Endothelial cell of umbilical vein (primary cell): ENCODE results near the gene GTF3C5. TPM values are rescaled to one million over a fixed set of nuclear protein-coding genes. Genes with fewer than 3 reads are reported as not detected.

Source experiments
- BruUV-seq: library from RNA; stranded (reverse); fragments of 400-500 nt; replicated peaks from 2 replicates; lab custom pipeline; 2021; lab: Mats Ljungman, UMichigan
- CTCF ChIA-PET: fragments of 300-600, 350-600 bp; sonication (Branson Sonifier 250); formaldehyde crosslinking; loops from one replicate; lab custom pipeline; 2021; ENCODE audit warnings: antibody characterized with exemption, inconsistent platforms; lab: Charles Lee
- POLR2A ChIA-PET: fragments of 300-600, 350-600 bp; sonication (Branson Sonifier 250); formaldehyde crosslinking; loops from one replicate; lab custom pipeline; 2021; ENCODE audit warnings: antibody characterized with exemption, inconsistent platforms; lab: Charles Lee
- DNase-seq: peaks from one replicate; pipeline ENCODE4 v3.0.0-alpha.2; 2011; ENCODE audit warnings: low read depth, low spot score
- FAIRE-seq: peaks from 2 replicates; lab custom pipeline; 2011; peaks lifted over from hg19 to GRCh38; lab: Jason Lieb, UNC
- H2AFZ ChIP-seq: 2 replicates; pipeline ENCODE4 v1.6.0; 2012; ENCODE audit warnings: low read depth, low read length, control low read depth, inconsistent platforms
- H3K27ac ChIP-seq: 2 replicates; pipeline ENCODE4 v1.5.1; 2011; ENCODE audit warnings: low read depth, mild to moderate bottlenecking, control low read depth, low read length, moderate library complexity; ENCODE audit not compliant: insufficient read depth
- H3K27me3 ChIP-seq, 2 experiments: 2 replicates each; pipeline versions ENCODE4 v1.6.0 to v1.6.1; 2011; ENCODE audit warnings: low read length in 2 of 2, mixed read lengths in 1 of 2; ENCODE audit not compliant: control insufficient read depth in 2 of 2, insufficient read depth in 2 of 2
- H3K36me3 ChIP-seq, 2 experiments: 2 replicates in 1 of 2; 3 replicates in 1 of 2; pipeline ENCODE4 v1.5.1; 2011; ENCODE audit warnings: low read length in 2 of 2, mild to moderate bottlenecking in 1 of 2, moderate library complexity in 1 of 2; ENCODE audit not compliant: control insufficient read depth in 2 of 2, insufficient read depth in 2 of 2; ENCODE audit errors: extremely low read depth in 1 of 2
- H3K4me1 ChIP-seq: 3 replicates; pipeline ENCODE4 v1.5.1; 2011; ENCODE audit warnings: mild to moderate bottlenecking, low read length; ENCODE audit not compliant: control insufficient read depth, insufficient read depth; ENCODE audit errors: extremely low read depth
- H3K4me2 ChIP-seq: 2 replicates; pipeline ENCODE4 v1.6.1; 2011; ENCODE audit warnings: low read length, control low read depth, mixed read lengths; ENCODE audit not compliant: insufficient read depth
- H3K4me3 ChIP-seq, 3 experiments: fragments of 200-600 bp in 1 of 3; sonication (generic), shearing (Covaris generic) in 1 of 3; replicated peaks in 1 of 3; 2 replicates each; pipeline ENCODE4 v1.5.1; 2011 to 2016; ENCODE audit warnings: control low read depth in 3 of 3, low read length in 3 of 3, mild to moderate bottlenecking in 2 of 3, inconsistent platforms in 1 of 3, low read depth in 1 of 3, moderate library complexity in 1 of 3; ENCODE audit not compliant: insufficient read depth in 1 of 3
- H3K79me2 ChIP-seq: 2 replicates; pipeline ENCODE4 v1.6.0; 2012; ENCODE audit warnings: low read length, inconsistent platforms; ENCODE audit not compliant: control insufficient read depth, insufficient read depth
- H3K9ac ChIP-seq: replicated peaks from 2 replicates; pipeline ENCODE3; 2011; ENCODE audit warnings: low read length, control low read depth; ENCODE audit not compliant: insufficient read depth; ENCODE audit errors: extremely low read depth
- H3K9me1 ChIP-seq: replicated peaks from 3 replicates; pipeline ENCODE4 v1.6.0; 2011; ENCODE audit warnings: mild to moderate bottlenecking, low read length; ENCODE audit not compliant: control insufficient read depth, insufficient read depth; ENCODE audit errors: extremely low read depth
- H3K9me3 ChIP-seq: replicated peaks from 2 replicates; pipeline ENCODE4 v1.5.1; 2012; ENCODE audit warnings: low read length, inconsistent platforms; ENCODE audit not compliant: control insufficient read depth, insufficient read depth
- H4K20me1 ChIP-seq: replicated peaks from 2 replicates; pipeline ENCODE3; 2011; ENCODE audit warnings: mild to moderate bottlenecking, low read length; ENCODE audit not compliant: control insufficient read depth, insufficient read depth; ENCODE audit errors: extremely low read depth
- EZH2 ChIP-seq: IDR thresholded peaks from 2 replicates; pipeline ENCODE4 v1.6.1; 2012; ENCODE audit warnings: borderline replicate concordance, low read depth, mild to moderate bottlenecking, moderate library complexity, low read length, inconsistent platforms; ENCODE audit not compliant: severe bottlenecking
- FOS ChIP-seq: IDR thresholded peaks from 2 replicates; pipeline ENCODE4 v1.6.1; 2011; ENCODE audit warnings: mild to moderate bottlenecking, low read length, moderate library complexity, borderline replicate concordance; ENCODE audit not compliant: insufficient read depth
- GATA2 ChIP-seq: IDR thresholded peaks from 2 replicates; pipeline ENCODE4 v1.7.0; 2011; ENCODE audit warnings: low read depth, mild to moderate bottlenecking, moderate library complexity, mixed read lengths, low read length; ENCODE audit not compliant: insufficient read length, insufficient read depth
- JUN ChIP-seq: IDR thresholded peaks from 2 replicates; pipeline ENCODE4 v1.6.1; 2011; ENCODE audit warnings: borderline replicate concordance, low read depth; ENCODE audit not compliant: insufficient read length, insufficient read depth
- MYC ChIP-seq: IDR thresholded peaks from one replicate; pipeline ENCODE4 v1.6.1; 2011; ENCODE audit warnings: mild to moderate bottlenecking, low read depth, low read length
- POLR2A ChIP-seq: IDR thresholded peaks from 2 replicates; pipeline ENCODE4 v1.6.1; 2012; ENCODE audit warnings: low read depth, mild to moderate bottlenecking, control low read depth, low read length
- POLR2AphosphoS5 ChIP-seq: IDR thresholded peaks from 2 replicates; pipeline ENCODE4 v1.6.1; 2012; ENCODE audit warnings: low read depth, mild to moderate bottlenecking, control low read depth, low read length, moderate library complexity; ENCODE audit not compliant: insufficient read depth
- dilution Hi-C: fragments of 300-500 bp; cut with MboI; formaldehyde crosslinking; loops from one replicate; pipeline ENCODE4 v1.15.0; 2019; ENCODE audit warnings: low sequenced_read_pairs; ENCODE audit not compliant: extremely low pct_ligation_motif_present
- intact Hi-C: fragments of 100-400 bp; cut with micrococcal nuclease; formaldehyde crosslinking; loops from one replicate; pipeline ENCODE4 v1.10.0; 2022
- polyA plus RNA-seq, 4 experiments: library from polyadenylated mRNA; depleted of rRNA in 3 of 4; stranded (reverse) in 3 of 4; unstranded in 1 of 4; fragments of >200 nt; gene quantifications; 2 replicates each; pipeline versions ENCODE4 v1.2.1 to v1.2.3, GENCODE V29; 2011 to 2012; ENCODE audit warnings: missing spikeins in 1 of 4
- total RNA-seq: library from RNA; stranded (reverse); gene quantifications from 2 replicates; pipeline ENCODE4 v1.2.3, GENCODE V29; 2021
- TF ChIP-seq, protein P1 (sequence below), 2 donors: IDR thresholded peaks; 1 replicate in 1 of 2; 2 replicates in 1 of 2; pipeline ENCODE4 v1.5.1; 2011; ENCODE audit warnings: low read length in 2 of 2, mild to moderate bottlenecking in 2 of 2, moderate library complexity in 2 of 2, control low read depth in 1 of 2, inconsistent platforms in 1 of 2, low read depth in 1 of 2; ENCODE audit not compliant: insufficient read depth in 1 of 2; ENCODE audit errors: extremely low read depth in 1 of 2
- TF ChIP-seq, protein P2 (sequence below): IDR thresholded peaks from 2 replicates; pipeline ENCODE4 v1.6.1; 2011; ENCODE audit not compliant: insufficient read depth, insufficient read length

GTF3C5 gene
- total and polyA plus RNA-seq, 2 donors (not counting 3 experiments of a cell fraction or from before 2014, with no cell fraction given): 65.6 to 73.8 TPM

DNA sequence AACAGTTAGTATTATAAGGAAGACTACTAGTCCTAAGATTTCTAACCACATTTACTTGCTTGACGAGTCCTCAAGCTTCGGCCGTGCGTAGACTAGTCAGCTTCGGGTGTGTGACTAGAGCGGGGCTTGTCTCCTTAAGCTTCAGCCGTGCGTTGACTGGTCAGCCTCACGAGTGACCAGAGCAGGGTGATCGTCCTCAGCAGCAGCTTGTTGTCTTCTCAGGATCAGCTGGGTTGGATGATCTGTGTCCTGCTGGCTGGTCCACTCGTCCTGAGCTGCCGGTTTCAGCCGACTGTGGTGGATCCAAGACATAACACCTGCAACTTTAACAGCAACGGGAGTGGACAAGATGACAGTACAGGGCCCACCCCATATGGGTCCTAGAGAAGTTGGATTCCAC is 47.7 kb downstream of the GTF3C5 start:
- Histone ChIP-seq H3K4me3 (no peak overlapping the region), H3K27ac (no peak overlapping the region), H3K4me1 (no peaks in the 10 kb centered on the region), H3K36me3 (no peaks in the 10 kb centered on the region), H3K27me3 (peaks cover 10 to 14% of the 10 kb centered on the region in 2 experiments), H3K9me1 (no peaks in the 10 kb centered on the region), H4K20me1 (no peaks in the 10 kb centered on the region), H3K79me2 (no peaks in the 10 kb centered on the region), H3K9ac (no peak overlapping the region), H3K4me2 (no peak overlapping the region), H3K9me3 (no peaks in the 10 kb centered on the region), H2AFZ (no peak overlapping the region)
- intact Hi-C loops: no loop called here
- no peak for FAIRE-seq
- POLR2A ChIA-PET: no interaction called here
- TF ChIP-seq, protein P1, sequence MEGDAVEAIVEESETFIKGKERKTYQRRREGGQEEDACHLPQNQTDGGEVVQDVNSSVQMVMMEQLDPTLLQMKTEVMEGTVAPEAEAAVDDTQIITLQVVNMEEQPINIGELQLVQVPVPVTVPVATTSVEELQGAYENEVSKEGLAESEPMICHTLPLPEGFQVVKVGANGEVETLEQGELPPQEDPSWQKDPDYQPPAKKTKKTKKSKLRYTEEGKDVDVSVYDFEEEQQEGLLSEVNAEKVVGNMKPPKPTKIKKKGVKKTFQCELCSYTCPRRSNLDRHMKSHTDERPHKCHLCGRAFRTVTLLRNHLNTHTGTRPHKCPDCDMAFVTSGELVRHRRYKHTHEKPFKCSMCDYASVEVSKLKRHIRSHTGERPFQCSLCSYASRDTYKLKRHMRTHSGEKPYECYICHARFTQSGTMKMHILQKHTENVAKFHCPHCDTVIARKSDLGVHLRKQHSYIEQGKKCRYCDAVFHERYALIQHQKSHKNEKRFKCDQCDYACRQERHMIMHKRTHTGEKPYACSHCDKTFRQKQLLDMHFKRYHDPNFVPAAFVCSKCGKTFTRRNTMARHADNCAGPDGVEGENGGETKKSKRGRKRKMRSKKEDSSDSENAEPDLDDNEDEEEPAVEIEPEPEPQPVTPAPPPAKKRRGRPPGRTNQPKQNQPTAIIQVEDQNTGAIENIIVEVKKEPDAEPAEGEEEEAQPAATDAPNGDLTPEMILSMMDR (IDR thresholded peaks at IDR 0.05; ENCODE audit: extremely low read depth in 1 of 2, insufficient read depth in 1 of 2, low read depth in 1 of 2, low read length in 2 of 2): no peak
- no peak for TF ChIP-seq GATA2
- TF ChIP-seq EZH2: no peak
- TF ChIP-seq, protein P2, sequence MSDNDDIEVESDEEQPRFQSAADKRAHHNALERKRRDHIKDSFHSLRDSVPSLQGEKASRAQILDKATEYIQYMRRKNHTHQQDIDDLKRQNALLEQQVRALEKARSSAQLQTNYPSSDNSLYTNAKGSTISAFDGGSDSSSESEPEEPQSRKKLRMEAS: no peak
- TF ChIP-seq JUN: no peak
- no peak for TF ChIP-seq POLR2AphosphoS5
- no peak for TF ChIP-seq POLR2A
- TF ChIP-seq MYC: no peak
- TF ChIP-seq FOS: no peak
- no peak for DNase-seq
- dilution Hi-C loops: no loop called here
- no TSS peak for BruUV-seq
- CTCF ChIA-PET: interaction anchor here (1.8 kb wide), 1 partner anchor 12 kb away, joined by 3 read pairs; no protein-coding TSS in a partner anchor
